ENCODE results near the gene C18orf32.

Gene C18orf32

DNA sequence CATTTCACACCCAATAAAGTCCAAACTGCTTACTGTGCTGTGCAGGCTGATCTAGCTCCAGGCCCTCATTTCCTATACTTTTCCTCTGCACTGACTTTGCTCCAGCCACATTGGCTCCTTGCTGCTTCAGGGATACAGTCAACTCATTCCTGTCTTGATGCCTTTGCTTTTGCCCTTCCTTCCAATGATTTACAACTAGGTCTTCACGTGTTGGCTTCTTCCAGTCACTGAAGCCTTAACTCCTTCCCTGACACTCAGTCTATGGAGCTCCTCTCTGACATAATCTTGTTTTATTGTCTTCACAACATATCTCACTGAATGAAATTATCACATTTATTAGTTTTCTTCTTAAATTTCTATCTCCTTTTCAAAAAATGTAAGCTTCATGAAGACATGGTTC, 16.9 kb upstream of the C18orf32 start:
- no peak for FAIRE-seq
- no peak for DNase-seq (ENCODE audit: insufficient read length, low spot score)

DNA sequence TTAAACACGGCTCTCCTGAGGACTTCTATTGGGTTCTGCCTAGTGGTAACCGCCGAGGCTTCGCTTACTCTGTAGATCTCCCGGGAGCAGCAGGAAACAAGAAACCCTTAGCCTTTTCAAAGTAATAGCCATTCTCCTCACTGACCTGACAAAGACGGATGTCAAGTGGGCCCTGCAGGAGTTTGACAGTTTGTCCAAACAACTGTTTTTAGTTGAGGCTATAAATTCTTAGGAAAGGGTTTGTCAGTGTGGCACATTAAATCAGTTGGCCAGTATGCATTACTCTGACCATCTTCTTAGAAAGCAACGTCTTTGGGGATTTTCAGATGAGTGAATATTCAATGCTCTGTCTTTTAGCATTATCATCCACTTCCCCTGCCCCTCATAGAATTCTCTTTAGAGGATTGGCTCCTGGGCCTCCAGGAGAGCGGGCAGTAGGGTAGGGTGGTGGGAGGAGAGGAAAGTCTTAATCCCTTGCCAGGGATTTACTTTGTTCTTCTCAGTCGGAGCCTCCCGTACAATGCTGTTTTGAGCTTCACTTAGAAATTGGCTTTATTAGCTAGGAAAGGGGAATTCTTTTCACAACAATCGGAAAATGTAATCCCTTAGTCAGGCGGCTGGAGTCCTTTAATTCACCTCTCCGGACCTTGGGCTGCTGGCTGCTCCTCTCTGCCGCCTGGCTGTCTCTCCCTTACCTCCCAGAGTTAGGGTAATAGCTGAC, 13.3 kb upstream of the C18orf32 start:
- FAIRE-seq: no peak
- TF ChIP-seq SPI1 (IDR thresholded peaks at IDR 0.05; ENCODE audit: low read depth, low read length): no peak
- TF ChIP-seq POU2F2 (IDR thresholded peaks at IDR 0.05; ENCODE audit: low read depth, low read length): no peak
- TF ChIP-seq PAX5 (IDR thresholded peaks at IDR 0.05; ENCODE audit: insufficient read depth, low read length, severe bottlenecking): no peak
- TF ChIP-seq POLR2AphosphoS5 (IDR thresholded peaks at IDR 0.05; ENCODE audit: low read depth, low read length): no peak
- no peak for TF ChIP-seq POLR2A (IDR thresholded peaks at IDR 0.05; ENCODE audit: low read depth, low read length)
- TF ChIP-seq TAF1 (IDR thresholded peaks at IDR 0.05; ENCODE audit: low read depth, low read length): no peak
- no peak for DNase-seq (ENCODE audit: insufficient read length, low spot score)

More for the DNA sequence above, 16.9 kb upstream of the C18orf32 start:
- TF ChIP-seq POU2F2 (IDR thresholded peaks at IDR 0.05; ENCODE audit: low read depth, low read length): no peak
- no peak for TF ChIP-seq POLR2A (IDR thresholded peaks at IDR 0.05; ENCODE audit: low read depth, low read length)
- no peak for TF ChIP-seq SPI1 (IDR thresholded peaks at IDR 0.05; ENCODE audit: low read depth, low read length)
- no peak for TF ChIP-seq PAX5 (IDR thresholded peaks at IDR 0.05; ENCODE audit: insufficient read depth, low read length, severe bottlenecking)
- TF ChIP-seq POLR2AphosphoS5 (IDR thresholded peaks at IDR 0.05; ENCODE audit: low read depth, low read length): no peak
- TF ChIP-seq TAF1 (IDR thresholded peaks at IDR 0.05; ENCODE audit: low read depth, low read length): no peak

GRCh38 chr18:49499046-49499637, 12.1 kb upstream of the C18orf32 start:
- FAIRE-seq (no peak), DNase-seq (ENCODE audit: insufficient read length, low spot score) (no peak)
- no peak for TF ChIP-seq PAX5 (IDR thresholded peaks at IDR 0.05; ENCODE audit: insufficient read depth, low read length, severe bottlenecking)
- no peak for TF ChIP-seq POU2F2 (IDR thresholded peaks at IDR 0.05; ENCODE audit: low read depth, low read length)
- no peak for TF ChIP-seq POLR2AphosphoS5 (IDR thresholded peaks at IDR 0.05; ENCODE audit: low read depth, low read length)
- TF ChIP-seq POLR2A (IDR thresholded peaks at IDR 0.05; ENCODE audit: low read depth, low read length): no peak
- TF ChIP-seq SPI1 (IDR thresholded peaks at IDR 0.05; ENCODE audit: low read depth, low read length): no peak
- no peak for TF ChIP-seq TAF1 (IDR thresholded peaks at IDR 0.05; ENCODE audit: low read depth, low read length)

DNA sequence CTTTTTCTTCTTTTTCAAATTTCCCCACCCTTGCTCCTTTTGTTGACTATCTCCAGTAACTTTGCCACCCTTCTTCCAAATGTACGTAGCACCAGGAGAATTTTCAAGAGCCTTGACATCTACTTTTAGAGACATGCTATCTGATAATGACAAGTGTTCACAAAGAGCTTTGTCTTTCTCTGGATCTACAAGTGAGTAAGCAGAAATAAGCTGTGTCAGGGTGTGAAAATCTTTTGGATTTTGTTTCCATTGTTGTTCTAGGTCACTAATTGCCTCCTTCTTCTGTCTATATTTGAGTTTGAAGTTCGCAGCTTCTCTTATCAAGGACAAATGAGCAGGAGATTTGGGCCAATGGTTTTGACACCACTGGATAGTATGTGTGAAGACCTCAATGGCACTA, 8.4 kb upstream of the C18orf32 start:
- DNase-seq (ENCODE audit: insufficient read length, low spot score) (no peak), FAIRE-seq (no peak)
- TF ChIP-seq SPI1 (IDR thresholded peaks at IDR 0.05; ENCODE audit: low read depth, low read length) (no peak), PAX5 (IDR thresholded peaks at IDR 0.05; ENCODE audit: insufficient read depth, low read length, severe bottlenecking) (no peak), POLR2AphosphoS5 (IDR thresholded peaks at IDR 0.05; ENCODE audit: low read depth, low read length) (no peak), POLR2A (IDR thresholded peaks at IDR 0.05; ENCODE audit: low read depth, low read length) (no peak), TAF1 (IDR thresholded peaks at IDR 0.05; ENCODE audit: low read depth, low read length) (no peak), POU2F2 (IDR thresholded peaks at IDR 0.05; ENCODE audit: low read depth, low read length) (no peak)

DNA sequence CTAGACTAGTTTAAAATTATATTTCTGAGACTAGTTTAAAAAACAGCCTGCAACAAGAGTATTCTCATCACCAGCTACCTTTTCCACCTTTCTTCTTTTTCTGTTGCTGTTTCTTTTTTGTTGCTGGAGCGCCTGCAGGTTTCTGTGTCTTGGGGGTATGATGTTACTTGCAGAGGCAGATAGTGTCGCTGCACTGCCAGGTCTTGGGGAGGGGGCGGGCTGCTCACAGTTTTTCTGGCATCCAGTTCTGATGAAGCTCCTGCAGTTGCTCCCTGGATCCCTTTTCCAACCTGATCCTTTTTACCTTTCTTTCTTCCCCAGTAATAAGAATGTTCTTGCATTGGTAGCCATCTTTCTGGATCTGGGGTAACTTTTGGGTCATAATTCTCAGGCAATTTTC, 8.0 kb upstream of the C18orf32 start:
- DNase-seq (ENCODE audit: insufficient read length, low spot score) (no peak), FAIRE-seq (no peak)
- TF ChIP-seq POLR2AphosphoS5 (IDR thresholded peaks at IDR 0.05; ENCODE audit: low read depth, low read length) (no peak), SPI1 (IDR thresholded peaks at IDR 0.05; ENCODE audit: low read depth, low read length) (no peak), POU2F2 (IDR thresholded peaks at IDR 0.05; ENCODE audit: low read depth, low read length) (no peak), PAX5 (IDR thresholded peaks at IDR 0.05; ENCODE audit: insufficient read depth, low read length, severe bottlenecking) (no peak), POLR2A (IDR thresholded peaks at IDR 0.05; ENCODE audit: low read depth, low read length) (no peak), TAF1 (IDR thresholded peaks at IDR 0.05; ENCODE audit: low read depth, low read length) (no peak)

DNA sequence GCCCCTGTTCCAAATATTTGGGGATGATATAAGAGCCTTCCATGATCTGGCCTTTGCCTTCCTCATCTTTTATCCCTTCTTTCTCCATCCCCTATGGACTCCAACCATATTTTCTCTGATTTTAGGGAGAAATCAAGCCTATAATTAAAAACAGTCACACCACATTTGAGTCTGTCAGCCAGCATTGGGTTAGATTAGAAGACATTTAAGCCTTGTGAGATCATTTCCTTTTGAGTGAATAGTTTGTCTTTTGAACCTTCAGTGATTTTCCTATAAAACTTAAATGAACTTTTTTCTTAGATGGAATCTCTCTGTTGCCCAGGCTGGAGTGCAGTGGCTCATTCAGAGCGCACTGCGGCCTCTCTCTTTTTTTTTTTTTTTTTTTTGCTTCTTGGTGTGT, 7.6 kb upstream of the C18orf32 start:
- TF ChIP-seq PAX5 (IDR thresholded peaks at IDR 0.05; ENCODE audit: insufficient read depth, low read length, severe bottlenecking) (no peak), POU2F2 (IDR thresholded peaks at IDR 0.05; ENCODE audit: low read depth, low read length) (no peak), POLR2AphosphoS5 (IDR thresholded peaks at IDR 0.05; ENCODE audit: low read depth, low read length) (no peak), POLR2A (IDR thresholded peaks at IDR 0.05; ENCODE audit: low read depth, low read length) (no peak), TAF1 (IDR thresholded peaks at IDR 0.05; ENCODE audit: low read depth, low read length) (no peak), SPI1 (IDR thresholded peaks at IDR 0.05; ENCODE audit: low read depth, low read length) (no peak)
- FAIRE-seq (no peak), DNase-seq (ENCODE audit: insufficient read length, low spot score) (no peak)

DNA sequence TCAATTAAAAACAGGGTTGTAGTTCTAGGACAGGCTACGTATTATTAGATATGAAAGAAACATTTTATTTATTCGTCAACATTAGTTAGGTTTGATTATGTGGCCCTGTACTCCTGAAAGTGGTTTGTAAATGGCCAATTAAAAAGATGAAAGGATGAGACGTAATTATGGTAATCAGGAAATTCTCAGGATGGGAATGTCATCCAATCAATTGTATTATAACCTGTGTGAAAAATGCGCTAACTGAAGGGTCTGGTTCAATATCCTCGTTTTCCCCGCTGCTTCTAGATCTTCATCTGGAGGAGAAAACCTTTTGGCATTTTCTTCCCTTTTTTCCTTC, 5.6 kb upstream of the C18orf32 start:
- DNase-seq (ENCODE audit: insufficient read length, low spot score) (no peak), FAIRE-seq (no peak)
- TF ChIP-seq POU2F2 (IDR thresholded peaks at IDR 0.05; ENCODE audit: low read depth, low read length): no peak
- no peak for TF ChIP-seq TAF1 (IDR thresholded peaks at IDR 0.05; ENCODE audit: low read depth, low read length)
- TF ChIP-seq PAX5 (IDR thresholded peaks at IDR 0.05; ENCODE audit: insufficient read depth, low read length, severe bottlenecking): no peak
- TF ChIP-seq POLR2AphosphoS5 (IDR thresholded peaks at IDR 0.05; ENCODE audit: low read depth, low read length): no peak
- no peak for TF ChIP-seq POLR2A (IDR thresholded peaks at IDR 0.05; ENCODE audit: low read depth, low read length)
- TF ChIP-seq SPI1 (IDR thresholded peaks at IDR 0.05; ENCODE audit: low read depth, low read length): no peak

GRCh38 chr18:49491857-49492693, 5.0 kb upstream of the C18orf32 start, which contains the start of gene RPL17:
RPL17 (minus strand) TSS chr18:49492465.
- DNase-seq (ENCODE audit: insufficient read length, low spot score) (peak; percentile 87), FAIRE-seq (peak; percentile 84)
- TF ChIP-seq POLR2AphosphoS5 (IDR thresholded peaks at IDR 0.05; ENCODE audit: low read depth, low read length) (peak; percentile 99), PAX5 (IDR thresholded peaks at IDR 0.05; ENCODE audit: insufficient read depth, low read length, severe bottlenecking) (peak; percentile 40), POU2F2 (IDR thresholded peaks at IDR 0.05; ENCODE audit: low read depth, low read length) (peak; percentile 81; the same call in 1 of the 2 replicates), TAF1 (IDR thresholded peaks at IDR 0.05; ENCODE audit: low read depth, low read length) (peak; percentile 100), SPI1 (IDR thresholded peaks at IDR 0.05; ENCODE audit: low read depth, low read length) (peak; percentile 91), POLR2A (IDR thresholded peaks at IDR 0.05; ENCODE audit: low read depth, low read length) (peak; percentile 99)

DNA sequence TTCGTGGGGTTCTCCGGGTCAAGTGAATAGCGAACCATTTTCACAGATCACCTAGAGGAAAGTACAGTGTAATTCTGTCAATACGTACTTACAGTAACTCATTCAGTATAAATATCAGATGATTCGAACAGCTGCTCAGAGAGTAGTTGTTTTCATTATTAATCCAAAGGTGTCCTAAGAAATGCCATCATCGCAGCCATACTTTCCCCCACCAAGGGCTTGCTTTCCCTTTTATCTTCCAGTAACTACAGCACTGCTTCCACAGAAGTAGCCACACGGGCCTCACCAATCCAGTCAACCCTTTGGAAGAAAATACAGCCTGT, 4.5 kb upstream of the C18orf32 start:
- peak; percentile 69 for FAIRE-seq
- TF ChIP-seq POLR2AphosphoS5 (IDR thresholded peaks at IDR 0.05; ENCODE audit: low read depth, low read length) (no peak), POU2F2 (IDR thresholded peaks at IDR 0.05; ENCODE audit: low read depth, low read length) (no peak), PAX5 (IDR thresholded peaks at IDR 0.05; ENCODE audit: insufficient read depth, low read length, severe bottlenecking) (no peak), POLR2A (IDR thresholded peaks at IDR 0.05; ENCODE audit: low read depth, low read length) (no peak), SPI1 (IDR thresholded peaks at IDR 0.05; ENCODE audit: low read depth, low read length) (no peak), TAF1 (IDR thresholded peaks at IDR 0.05; ENCODE audit: low read depth, low read length) (no peak)
- DNase-seq (ENCODE audit: insufficient read length, low spot score): no peak
